IPS DF 6.9 (cell line): ENCODE measurements around the gene ADCY1.
A peak's percentile ranks its signal among the peaks of the same experiment; 100 is the strongest.

ENCODE experiments used
- DNase-seq: peaks from one replicate; pipeline ENCODE4 v3.0.0-alpha.2; 2013; ENCODE audit warnings: low read depth, low spot score
- H3K27ac ChIP-seq: one replicate; pipeline ENCODE4 v1.5.1; 2013; ENCODE audit warnings: low read length, control low read depth
- H3K27me3 ChIP-seq: 2 replicates; pipeline ENCODE4 v1.6.1; 2013; ENCODE audit warnings: mild to moderate bottlenecking, low read length; ENCODE audit not compliant: control insufficient read depth, insufficient read depth
- H3K36me3 ChIP-seq: 2 replicates; pipeline ENCODE4 v1.6.1; 2013; ENCODE audit warnings: low read length; ENCODE audit not compliant: control insufficient read depth, insufficient read depth
- H3K4me1 ChIP-seq: 2 replicates; pipeline ENCODE4 v1.6.1; 2013; ENCODE audit warnings: low read length; ENCODE audit not compliant: control insufficient read depth, insufficient read depth
- H3K4me3 ChIP-seq: 2 replicates; pipeline ENCODE4 v1.5.1; 2013; ENCODE audit warnings: mild to moderate bottlenecking, low read length
- H3K9me3 ChIP-seq: 2 replicates; pipeline ENCODE4 v1.6.1; 2013; ENCODE audit warnings: low read length, inconsistent platforms; ENCODE audit not compliant: control insufficient read depth, insufficient read depth
- WGBS: extraction: QIAGEN DNeasy Blood & Tissue Kit; methylation state at CpG from one replicate; pipeline ENCODE4 v1.1.7; 2013; ENCODE audit warnings: mixed read lengths, missing lambda C conversion rate; ENCODE audit not compliant: insufficient read length, insufficient coverage; 5-methylcytosine and 5-hydroxymethylcytosine counted together

ADCY1 gene

GRCh38 chr7:45601816-45602540 is 27.8 kb downstream of the ADCY1 start:
- WGBS = no CpG with 5 or more reads among the region's 6 CpGs
- no peaks in the 10 kb centered on the region for H3K27me3 ChIP-seq
- DNase-seq = no peak
- H3K9me3 ChIP-seq = no peaks in the 10 kb centered on the region
- no peaks in the 10 kb centered on the region for H3K36me3 ChIP-seq
- H3K4me1 ChIP-seq = no peaks in the 10 kb centered on the region
- no peak overlapping the region for H3K27ac ChIP-seq
- H3K4me3 ChIP-seq = no peak overlapping the region

- WGBS = no CpG with 5 or more reads among the region's 1 CpG
These were observed 31.9 kb downstream of the ADCY1 start for GRCh38 chr7:45606050-45606449.

GRCh38 chr7:45606931-45607330 is 32.8 kb downstream of the ADCY1 start:
- Histone ChIP-seq H3K4me1 (no peaks in the 10 kb centered on the region), H3K4me3 (no peak overlapping the region), H3K27me3 (no peaks in the 10 kb centered on the region), H3K9me3 (no peaks in the 10 kb centered on the region), H3K27ac (no peak overlapping the region), H3K36me3 (no peaks in the 10 kb centered on the region)
- DNase-seq = no peak
- WGBS = no CpG with 5 or more reads among the region's 7 CpGs

More at GRCh38 chr7:45606050-45606449, 31.9 kb downstream of the ADCY1 start:
- Histone ChIP-seq H3K27ac (no peak overlapping the region), H3K27me3 (no peaks in the 10 kb centered on the region), H3K9me3 (no peaks in the 10 kb centered on the region), H3K4me3 (no peak overlapping the region), H3K36me3 (no peaks in the 10 kb centered on the region), H3K4me1 (no peaks in the 10 kb centered on the region)
- no peak for DNase-seq

GRCh38 chr7:45609180-45609579 is 35.0 kb downstream of the ADCY1 start:
- Histone ChIP-seq H3K27ac (no peak overlapping the region), H3K4me1 (no peaks in the 10 kb centered on the region), H3K4me3 (no peak overlapping the region), H3K36me3 (no peaks in the 10 kb centered on the region), H3K9me3 (no peaks in the 10 kb centered on the region), H3K27me3 (no peaks in the 10 kb centered on the region)
- WGBS = no CpG with 5 or more reads among the region's 16 CpGs
- DNase-seq = no peak

GRCh38 chr7:45610019-45610418 is 35.9 kb downstream of the ADCY1 start:
- WGBS = no CpG with 5 or more reads among the region's 10 CpGs
- no peak overlapping the region for H3K27ac ChIP-seq
- no peaks in the 10 kb centered on the region for H3K36me3 ChIP-seq
- H3K4me1 ChIP-seq = no peaks in the 10 kb centered on the region
- H3K27me3 ChIP-seq = no peaks in the 10 kb centered on the region
- no peak overlapping the region for H3K4me3 ChIP-seq
- H3K9me3 ChIP-seq = no peaks in the 10 kb centered on the region
- DNase-seq = no peak

- Histone ChIP-seq H3K36me3 (no peaks in the 10 kb centered on the region), H3K9me3 (no peaks in the 10 kb centered on the region), H3K27ac (no peak overlapping the region), H3K4me3 (no peak overlapping the region), H3K4me1 (no peaks in the 10 kb centered on the region), H3K27me3 (no peaks in the 10 kb centered on the region)
- WGBS = 100% methylated on average over 2 of the region's 3 CpGs
- DNase-seq = no peak
These were observed 36.6 kb downstream of the ADCY1 start for GRCh38 chr7:45610660-45611299.

GRCh38 chr7:45617166-45617565 is 43.0 kb downstream of the ADCY1 start:
- peak; percentile 20 for DNase-seq
- H3K4me3 ChIP-seq = no peak overlapping the region
- WGBS = no CpG with 5 or more reads among the region's 3 CpGs

GRCh38 chr7:45622058-45622457 is 47.9 kb downstream of the ADCY1 start:
- Histone ChIP-seq H3K27me3 (no peaks in the 10 kb centered on the region), H3K4me3 (no peak overlapping the region), H3K4me1 (peaks cover under 1% of the 10 kb centered on the region; the same call in 1 of the 2 replicates), H3K9me3 (no peaks in the 10 kb centered on the region), H3K36me3 (no peaks in the 10 kb centered on the region), H3K27ac (no peak overlapping the region)
- WGBS = no CpG with 5 or more reads among the region's 9 CpGs
- DNase-seq = no peak

More at GRCh38 chr7:45617166-45617565, 43.0 kb downstream of the ADCY1 start:
- Histone ChIP-seq H3K36me3 (no peaks in the 10 kb centered on the region), H3K27ac (no peak overlapping the region), H3K27me3 (no peaks in the 10 kb centered on the region), H3K4me1 (peaks cover 3% of the 10 kb centered on the region; the same call in 1 of the 2 replicates), H3K9me3 (no peaks in the 10 kb centered on the region)

- H3K4me3 ChIP-seq = no peak overlapping the region
- no peaks in the 10 kb centered on the region for H3K27me3 ChIP-seq
- H3K27ac ChIP-seq = no peak overlapping the region
- no peaks in the 10 kb centered on the region for H3K36me3 ChIP-seq
- no peaks in the 10 kb centered on the region for H3K9me3 ChIP-seq
- DNase-seq = no peak
- H3K4me1 ChIP-seq = no peaks in the 10 kb centered on the region; the same call in 1 of the 2 replicates
- WGBS = no CpG with 5 or more reads among the region's 7 CpGs
These were observed 49.0 kb downstream of the ADCY1 start for GRCh38 chr7:45623157-45623556.

GRCh38 chr7:45623740-45624391 is 49.7 kb downstream of the ADCY1 start:
- no CpG with 5 or more reads among the region's 9 CpGs for WGBS
- no peaks in the 10 kb centered on the region for H3K27me3 ChIP-seq

More at GRCh38 chr7:45623740-45624391, 49.7 kb downstream of the ADCY1 start:
- no peak for DNase-seq
- Histone ChIP-seq H3K9me3 (no peaks in the 10 kb centered on the region), H3K4me1 (no peaks in the 10 kb centered on the region; the same call in 1 of the 2 replicates), H3K27ac (no peak overlapping the region), H3K4me3 (no peak overlapping the region), H3K36me3 (no peaks in the 10 kb centered on the region)
